GM12878 (cell line): Measurements from ENCODE around the gene ZFP90. TPM values are rescaled to one million over a fixed set of nuclear protein-coding genes. Genes with fewer than 3 reads are reported as not detected.

Source experiments
- ATAC-seq: fragments of 200-7000 bp; cut with Tn5 transposase; 3 replicates; pipeline ENCODE4 v1.9.1; 2020; ENCODE audit warnings: mild to moderate bottlenecking, moderate library complexity
- BruUV-seq: library from RNA; stranded (reverse); fragments of 400-500 nt; replicated peaks from 2 replicates; lab custom pipeline; 2021; lab: Mats Ljungman, UMichigan
- CTCF ChIA-PET: fragments of 300-600 bp; sonication (Branson Sonifier 250); formaldehyde crosslinking; extraction: SDS; loops from one replicate; lab custom pipeline; 2021; ENCODE audit warnings: inconsistent platforms; lab: Yijun Ruan, JAX
- POLR2A ChIA-PET: fragments of 350-600 bp; formaldehyde crosslinking; extraction: SDS; loops from one replicate; lab custom pipeline; 2021; ENCODE audit warnings: inconsistent platforms; lab: Charles Lee
- RAD21 ChIA-PET: fragments of 300-600 bp; sonication (Branson Sonifier 250); formaldehyde crosslinking; loops from one replicate; lab custom pipeline; 2023; ENCODE audit warnings: antibody characterized with exemption; ENCODE audit not compliant: unreplicated experiment; lab: Charles Lee
- SMC1A ChIA-PET: fragments of 300-600 bp; sonication (Branson Sonifier 250); formaldehyde crosslinking; loops from one replicate; lab custom pipeline; 2023; ENCODE audit not compliant: unreplicated experiment, uncharacterized antibody; lab: Charles Lee
- DNase-seq: peaks from one replicate; pipeline ENCODE4 v3.0.0-alpha.2; 2011; ENCODE audit warnings: low read depth, low spot score
- FAIRE-seq: peaks from 3 replicates; lab custom pipeline; 2011; peaks lifted over from hg19 to GRCh38; lab: Jason Lieb, UNC
- H2AFZ ChIP-seq: 2 replicates; pipeline ENCODE4 v1.6.0; 2011; ENCODE audit warnings: low read depth, low read length, control low read depth; ENCODE audit not compliant: control insufficient read depth
- H3K27ac ChIP-seq: 2 replicates; pipeline ENCODE4 v1.5.1; 2011; ENCODE audit warnings: control low read depth; ENCODE audit not compliant: control insufficient read depth, insufficient read depth
- H3K27me3 ChIP-seq, 2 experiments: replicated peaks in 1 of 2; 2 replicates each; pipeline versions ENCODE4 v1.6.0 to v1.6.1; 2011; ENCODE audit warnings: low read length in 1 of 2; ENCODE audit not compliant: control insufficient read depth in 2 of 2, insufficient read depth in 2 of 2
- H3K36me3 ChIP-seq, 2 experiments: 2 replicates each; pipeline ENCODE4 v1.5.1; 2011; ENCODE audit warnings: low read length in 1 of 2; ENCODE audit not compliant: control insufficient read depth in 2 of 2, insufficient read depth in 2 of 2
- H3K4me1 ChIP-seq: 2 replicates; pipeline ENCODE4 v1.6.1; 2011; ENCODE audit warnings: mild to moderate bottlenecking, low read length, moderate library complexity, mixed read lengths; ENCODE audit not compliant: control insufficient read depth, insufficient read depth
- H3K4me2 ChIP-seq: 2 replicates; pipeline ENCODE4 v1.6.0; 2011; ENCODE audit warnings: control low read depth; ENCODE audit not compliant: control insufficient read depth, insufficient read depth
- H3K4me3 ChIP-seq: fragments of 200-600 bp; sonication (generic); 2 replicates; pipeline ENCODE4 v1.5.1; 2016
- H3K79me2 ChIP-seq: 2 replicates; pipeline ENCODE4 v1.6.0; 2011; ENCODE audit warnings: low read length; ENCODE audit not compliant: control insufficient read depth, insufficient read depth
- H3K9ac ChIP-seq: 2 replicates; pipeline ENCODE4 v1.8.0; 2011; ENCODE audit warnings: low read length, control low read depth, mixed read lengths; ENCODE audit not compliant: control insufficient read depth, insufficient read depth
- H3K9me3 ChIP-seq: replicated peaks from 3 replicates; pipeline ENCODE4 v1.5.1; 2011; ENCODE audit warnings: mild to moderate bottlenecking, low read length; ENCODE audit not compliant: control insufficient read depth, insufficient read depth
- H4K20me1 ChIP-seq: 2 replicates; pipeline ENCODE4 v1.6.0; 2011; ENCODE audit not compliant: control insufficient read depth, insufficient read depth
- CHD1 ChIP-seq: IDR thresholded peaks from 2 replicates; pipeline ENCODE4 v1.6.1; 2012; ENCODE audit warnings: low read depth, low read length, improper control_type of control experiment
- CREB1 ChIP-seq: IDR thresholded peaks from 2 replicates; pipeline ENCODE4 v1.6.1; 2012; ENCODE audit warnings: low read depth, mild to moderate bottlenecking, inconsistent platforms
- CUX1 ChIP-seq: IDR thresholded peaks from 2 replicates; pipeline ENCODE4 v1.6.1; 2012; ENCODE audit warnings: improper control_type of control experiment, low read depth, low read length; ENCODE audit not compliant: insufficient replicate concordance
- HSF1 ChIP-seq: fragments of 150-350 bp; IDR thresholded peaks from 2 replicates; pipeline ENCODE4 v1.6.1; 2014; ENCODE audit warnings: mild to moderate bottlenecking, low read depth, low read length
- NFIC ChIP-seq: IDR thresholded peaks from 2 replicates; pipeline ENCODE4 v1.6.1; 2012; ENCODE audit warnings: low read depth, mild to moderate bottlenecking, inconsistent platforms, low read length, moderate library complexity
- PAX8 ChIP-seq: fragments of 450-650 bp; IDR thresholded peaks from 2 replicates; pipeline ENCODE4 v1.6.1; 2017; ENCODE audit warnings: mild to moderate bottlenecking, moderate library complexity
- PML ChIP-seq: IDR thresholded peaks from 2 replicates; pipeline ENCODE4 v1.6.1; 2012; ENCODE audit warnings: low read length, inconsistent platforms
- SMARCA5 ChIP-seq: fragments of 450-650 bp; IDR thresholded peaks from 2 replicates; pipeline ENCODE4 v1.6.1; 2017; ENCODE audit warnings: mild to moderate bottlenecking
- YY1 ChIP-seq: IDR thresholded peaks from 2 replicates; pipeline ENCODE4 v1.6.1; 2011; ENCODE audit warnings: low read depth, mild to moderate bottlenecking, low read length
- ZBTB33 ChIP-seq: fragments of 450-650 bp; IDR thresholded peaks from 2 replicates; pipeline ENCODE4 v1.6.1; 2017; ENCODE audit warnings: mild to moderate bottlenecking
- ZNF687 ChIP-seq: fragments of 450-650 bp; IDR thresholded peaks from 2 replicates; pipeline ENCODE4 v1.6.1; 2017; ENCODE audit warnings: mild to moderate bottlenecking, moderate library complexity
- WGBS: methylation state at CpG from one replicate; pipeline ENCODE4 v1.1.6; 2016; ENCODE audit warnings: low lambda C conversion rate; ENCODE audit not compliant: insufficient replicate concordance, insufficient coverage; ENCODE audit errors: missing lambda C conversion rate; 5-methylcytosine and 5-hydroxymethylcytosine counted together
- in situ Hi-C: fragments of 300-500 bp; cut with MboI; formaldehyde crosslinking; loops from 9 replicates; pipeline ENCODE4 v1.14.3; 2018; ENCODE audit warnings: mixed read lengths
- intact Hi-C: fragments of 100-400 bp; cut with micrococcal nuclease; formaldehyde crosslinking; loops from one replicate; pipeline ENCODE4 v1.14.2; 2022; ENCODE audit not compliant: unreplicated experiment
- polyA plus RNA-seq, 11 experiments: library from polyadenylated mRNA; depleted of rRNA in 4 of 11; unstranded in 6 of 11; stranded (reverse) in 5 of 11; fragments of >200 nt; fragmentation: Nextera tagmentation in 4 of 11; fragmentation: Illumina TruSeq in 1 of 11; extraction: Ambion mirVana in 4 of 11; extraction: Trizol in 1 of 11; gene quantifications; 1 replicate in 1 of 11; 2 replicates in 10 of 11; pipeline versions ENCODE4 v1.2.1 to v1.2.3, GENCODE V29; 2011 to 2016; ENCODE audit warnings: inconsistent platforms in 2 of 11, missing spikeins in 2 of 11, low read depth in 1 of 11
- total RNA-seq, 4 experiments: library from RNA; depleted of rRNA in 3 of 4; stranded (reverse); fragments of >200 nt in 3 of 4; fragmentation: Illumina TruSeq in 1 of 4; extraction: Trizol in 1 of 4; gene quantifications; 2 replicates each; pipeline versions ENCODE4 v1.2.1 to v1.2.3, GENCODE V29; 2013 to 2021

The ZFP90 gene
- total and polyA plus RNA-seq, 10 of the 15 experiments (the other 5 are each of a cell fraction or from before 2014, with no cell fraction given), result 3.3 to 20.0 (median 15.4) TPM

GRCh38 chr16:68535331-68535730, 3.8 kb upstream of the ZFP90 start:
- ChIA-PET CTCF (interaction anchor here (0.6 to 1.6 kb wide), 6 partner anchors 7 to 313 kb away, joined by 3 to 5 read pairs (median 3); no protein-coding TSS in a partner anchor), POLR2A (interaction anchor here (0.5 kb wide), 1 partner anchor 21 kb away, joined by 3 read pairs; no protein-coding TSS in a partner anchor), RAD21 (no interaction called here), SMC1A (no interaction called here)
- TF ChIP-seq NFIC (no peak), ZBTB33 (no peak), HSF1 (no peak), PAX8 (no peak), SMARCA5 (no peak), CHD1 (no peak), CREB1 (no peak), CUX1 (no peak), PML (no peak), YY1 (no peak), ZNF687 (no peak)
- Histone ChIP-seq H3K27ac (no peak overlapping the region), H3K27me3 (no peaks in the 10 kb centered on the region), H2AFZ (no peak overlapping the region), H3K4me1 (no peaks in the 10 kb centered on the region), H3K9ac (no peak overlapping the region), H3K9me3 (no peaks in the 10 kb centered on the region; the same call in 1 of the 3 replicates), H4K20me1 (no peaks in the 10 kb centered on the region), H3K4me2 (no peak overlapping the region), H3K79me2 (peaks cover 3% of the 10 kb centered on the region), H3K36me3 (no peaks in the 10 kb centered on the region), H3K4me3 (no peak overlapping the region)
- WGBS, result 36% methylated on average over 1 of the region's 1 CpG
- FAIRE-seq, result no peak
- intact Hi-C loops (no loop called here), in situ Hi-C loops (loop anchor here (25.0 kb wide), 1 partner anchor 277 kb away; no protein-coding TSS in a partner anchor)
- ATAC-seq, result no peak
- no peak for DNase-seq
- no TSS peak for BruUV-seq
